Measurements from ENCODE around the gene PDZRN3. TPM values are rescaled to one million over a fixed set of nuclear protein-coding genes. Genes with fewer than 3 reads are reported as not detected.
A peak's percentile ranks its signal among the peaks of the same experiment; 100 is the strongest.

The PDZRN3 gene
- total RNA-seq, 2 donors from 2014 or later, result 6.1 to 10.4 TPM

GRCh38 chr3:73419179-73419803 is 205.4 kb downstream of the PDZRN3 start:
- H3K4me3 Mint-ChIP-seq, result no peak overlapping the region
- Histone ChIP-seq H3K27me3 (ENCODE audit: control insufficient read depth, insufficient read depth, low read length, poor library complexity, severe bottlenecking) (no peaks in the 10 kb centered on the region), H3K9me3 (ENCODE audit: control insufficient read depth, low read length) (peaks cover 9% of the 10 kb centered on the region), H3K36me3 (ENCODE audit: control insufficient read depth, insufficient read depth, low read length) (peaks cover 8% of the 10 kb centered on the region), H3K27ac (ENCODE audit: low read depth, low read length) (no peak overlapping the region), H3K4me3 (ENCODE audit: low read length) (no peak overlapping the region), H3K4me1 (ENCODE audit: control insufficient read depth, insufficient read depth, low read length) (no peaks in the 10 kb centered on the region), H3K9ac (ENCODE audit: extremely low read depth, low read length, poor library complexity, severe bottlenecking) (no peak overlapping the region)
- H3K36me3 Mint-ChIP-seq (ENCODE audit: low read depth), result no peaks in the 10 kb centered on the region
- H3K27me3 Mint-ChIP-seq (ENCODE audit: insufficient read depth), result no peaks in the 10 kb centered on the region
- no peak overlapping the region for H3K27ac Mint-ChIP-seq
- WGBS, 2 experiments (ENCODE audit: insufficient coverage in 1 of 2, insufficient read length in 1 of 2), result 86 to 90% methylated on average over 12 to 14 of the region's 14 CpGs
- TF ChIP-seq, protein P1, sequence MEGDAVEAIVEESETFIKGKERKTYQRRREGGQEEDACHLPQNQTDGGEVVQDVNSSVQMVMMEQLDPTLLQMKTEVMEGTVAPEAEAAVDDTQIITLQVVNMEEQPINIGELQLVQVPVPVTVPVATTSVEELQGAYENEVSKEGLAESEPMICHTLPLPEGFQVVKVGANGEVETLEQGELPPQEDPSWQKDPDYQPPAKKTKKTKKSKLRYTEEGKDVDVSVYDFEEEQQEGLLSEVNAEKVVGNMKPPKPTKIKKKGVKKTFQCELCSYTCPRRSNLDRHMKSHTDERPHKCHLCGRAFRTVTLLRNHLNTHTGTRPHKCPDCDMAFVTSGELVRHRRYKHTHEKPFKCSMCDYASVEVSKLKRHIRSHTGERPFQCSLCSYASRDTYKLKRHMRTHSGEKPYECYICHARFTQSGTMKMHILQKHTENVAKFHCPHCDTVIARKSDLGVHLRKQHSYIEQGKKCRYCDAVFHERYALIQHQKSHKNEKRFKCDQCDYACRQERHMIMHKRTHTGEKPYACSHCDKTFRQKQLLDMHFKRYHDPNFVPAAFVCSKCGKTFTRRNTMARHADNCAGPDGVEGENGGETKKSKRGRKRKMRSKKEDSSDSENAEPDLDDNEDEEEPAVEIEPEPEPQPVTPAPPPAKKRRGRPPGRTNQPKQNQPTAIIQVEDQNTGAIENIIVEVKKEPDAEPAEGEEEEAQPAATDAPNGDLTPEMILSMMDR (conservative IDR thresholded peaks at IDR 0.05), result peak; percentile 72
- peaks cover 6% of the 10 kb centered on the region for H3K9me3 Mint-ChIP-seq
- DNase-seq, result peak; percentile 66
- peaks cover 10% of the 10 kb centered on the region for H3K4me1 Mint-ChIP-seq

DNA sequence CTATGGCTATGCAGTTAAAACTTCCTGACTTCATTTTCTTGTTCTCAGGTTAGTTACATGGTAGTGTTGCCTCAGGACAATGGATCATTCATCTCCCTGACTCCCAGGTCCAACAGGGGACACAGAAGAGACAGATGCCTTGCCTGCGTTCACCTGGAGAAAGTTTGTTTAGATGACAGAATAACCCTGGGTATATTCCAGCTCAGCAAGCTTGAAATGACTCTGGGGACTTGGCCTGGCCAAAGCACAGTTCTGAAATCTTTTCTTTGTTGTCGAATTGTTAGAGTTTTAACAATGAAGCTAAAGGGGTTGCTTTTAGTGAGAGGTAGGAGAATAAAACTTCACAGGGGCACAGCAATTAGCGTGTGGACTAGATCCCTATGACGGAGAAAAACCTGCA is 206.1 kb downstream of the PDZRN3 start:
- H3K27ac Mint-ChIP-seq, result no peak overlapping the region
- H3K27ac ChIP-seq (ENCODE audit: low read depth, low read length), result no peak overlapping the region
- WGBS, 2 experiments (ENCODE audit: insufficient coverage in 1 of 2, insufficient read length in 1 of 2), result 88 to 93% methylated on average over 2 to 4 of the region's 4 CpGs

DNA sequence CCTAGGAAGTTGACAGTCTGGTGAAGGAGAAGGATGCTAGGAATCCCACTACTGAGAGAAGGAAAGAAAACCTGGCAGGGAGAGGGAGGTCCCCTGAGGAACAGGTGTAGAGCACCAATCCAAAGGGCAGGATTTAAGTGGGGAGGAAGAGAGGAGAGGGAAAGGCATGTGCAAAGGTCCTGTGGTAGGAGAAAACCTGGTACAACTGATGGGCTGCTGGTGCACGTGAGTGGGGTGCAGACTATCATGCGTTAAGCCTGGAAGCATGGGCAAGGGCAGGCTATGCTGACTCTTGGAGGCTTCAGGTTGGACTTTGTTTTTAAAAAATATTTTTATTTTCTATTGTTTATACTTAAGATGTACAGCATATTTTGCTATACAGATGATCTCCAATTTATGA is 209.6 kb downstream of the PDZRN3 start:
- TF ChIP-seq, protein P1 (conservative IDR thresholded peaks at IDR 0.05), result no peak
- Mint-ChIP-seq H3K4me3 (no peak overlapping the region), H3K4me1 (peaks cover 10% of the 10 kb centered on the region), H3K9me3 (no peaks in the 10 kb centered on the region), H3K27ac (no peak overlapping the region), H3K27me3 (ENCODE audit: insufficient read depth) (no peaks in the 10 kb centered on the region), H3K36me3 (ENCODE audit: low read depth) (no peaks in the 10 kb centered on the region)
- Histone ChIP-seq H3K36me3 (ENCODE audit: control insufficient read depth, insufficient read depth, low read length) (no peaks in the 10 kb centered on the region), H3K9me3 (ENCODE audit: control insufficient read depth, low read length) (no peaks in the 10 kb centered on the region), H3K27ac (ENCODE audit: low read depth, low read length) (no peak overlapping the region), H3K4me1 (ENCODE audit: control insufficient read depth, insufficient read depth, low read length) (no peaks in the 10 kb centered on the region), H3K4me3 (ENCODE audit: low read length) (no peak overlapping the region), H3K9ac (ENCODE audit: extremely low read depth, low read length, poor library complexity, severe bottlenecking) (no peak overlapping the region), H3K27me3 (ENCODE audit: control insufficient read depth, insufficient read depth, low read length, poor library complexity, severe bottlenecking) (no peaks in the 10 kb centered on the region)
- no peak for DNase-seq
- WGBS, 2 experiments (ENCODE audit: insufficient coverage in 1 of 2, insufficient read length in 1 of 2), result 92 to 95% methylated on average over 2 of the region's 2 CpGs

More for the DNA sequence above, 206.1 kb downstream of the PDZRN3 start:
- Histone ChIP-seq H3K4me1 (ENCODE audit: control insufficient read depth, insufficient read depth, low read length) (no peaks in the 10 kb centered on the region), H3K9me3 (ENCODE audit: control insufficient read depth, low read length) (peaks cover 9% of the 10 kb centered on the region), H3K27me3 (ENCODE audit: control insufficient read depth, insufficient read depth, low read length, poor library complexity, severe bottlenecking) (no peaks in the 10 kb centered on the region), H3K9ac (ENCODE audit: extremely low read depth, low read length, poor library complexity, severe bottlenecking) (no peak overlapping the region), H3K36me3 (ENCODE audit: control insufficient read depth, insufficient read depth, low read length) (peaks cover 8% of the 10 kb centered on the region), H3K4me3 (ENCODE audit: low read length) (no peak overlapping the region)
- no peak overlapping the region for H3K4me3 Mint-ChIP-seq
- TF ChIP-seq, protein P1 (conservative IDR thresholded peaks at IDR 0.05), result no peak
- no peak for DNase-seq
- no peaks in the 10 kb centered on the region for H3K27me3 Mint-ChIP-seq (ENCODE audit: insufficient read depth)
- H3K36me3 Mint-ChIP-seq (ENCODE audit: low read depth), result no peaks in the 10 kb centered on the region
- H3K4me1 Mint-ChIP-seq, result peaks cover 10% of the 10 kb centered on the region
- H3K9me3 Mint-ChIP-seq, result peaks cover 6% of the 10 kb centered on the region

Measured in endodermal cell (in vitro differentiated cells).